HPDE6-E6E7 (cell line): ENCODE results near the gene COL11A1.
"Not testable (repeated sequence)": the region's sequence is repeated elsewhere in the genome, so short reads cannot be mapped to it uniquely, and the experiment has no call there.

Source experiments
- DNase-seq: peaks from one replicate; pipeline ENCODE4 v3.0.0; 2011; ENCODE audit warnings: missing footprints; ENCODE audit errors: extremely low spot score

COL11A1 gene

DNA sequence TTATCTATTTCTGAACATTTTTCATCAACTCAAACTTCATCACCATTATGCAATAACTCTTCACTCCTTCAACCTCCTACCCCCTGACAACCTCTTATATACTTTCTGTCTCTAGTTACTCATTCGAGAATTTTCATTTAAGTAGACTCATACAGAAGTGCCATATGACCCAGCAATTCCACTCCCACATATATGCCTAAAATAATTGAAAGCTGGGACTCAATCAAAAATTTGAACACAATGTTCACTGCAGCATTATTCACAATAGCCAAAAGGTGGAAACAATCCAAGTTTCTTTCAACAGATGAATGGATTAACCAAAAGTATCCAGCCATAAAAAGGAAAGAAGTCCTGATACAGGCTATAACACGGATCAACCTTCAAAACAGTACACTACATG, 24.1 kb downstream of the COL11A1 start:
- DNase-seq, result no peak

DNA sequence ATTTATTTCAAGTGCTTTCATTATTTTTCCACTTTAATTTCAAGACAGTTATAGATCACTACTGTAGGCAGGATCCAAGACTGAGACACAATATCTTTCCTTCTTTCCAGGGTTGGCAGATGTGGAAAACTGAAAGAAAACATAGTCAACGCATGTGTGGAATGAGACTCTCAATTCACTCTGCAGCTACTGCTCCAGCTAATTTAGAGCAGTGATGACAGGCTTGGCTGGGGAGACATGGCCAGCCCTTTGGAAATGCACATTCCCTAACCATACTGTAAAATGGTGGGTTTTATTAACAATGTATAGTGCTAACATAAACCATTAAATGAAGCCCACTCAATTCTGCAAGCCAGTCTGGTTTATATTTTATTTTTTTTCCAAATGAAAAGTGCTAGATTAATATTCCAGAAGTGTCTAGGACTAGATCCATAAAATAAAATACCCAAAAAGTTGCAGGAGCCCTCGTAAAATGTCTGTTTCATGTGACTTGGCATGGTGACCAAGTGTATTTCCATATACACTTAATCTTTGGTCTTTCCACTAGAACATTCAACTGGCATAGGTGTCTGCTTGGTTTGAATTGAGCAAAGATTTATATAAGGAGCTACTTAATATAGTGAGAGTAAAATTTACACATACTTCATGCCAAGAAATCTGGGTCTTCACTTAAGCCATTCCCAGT, 32.9 kb downstream of the COL11A1 start:
- DNase-seq, result no peak

DNA sequence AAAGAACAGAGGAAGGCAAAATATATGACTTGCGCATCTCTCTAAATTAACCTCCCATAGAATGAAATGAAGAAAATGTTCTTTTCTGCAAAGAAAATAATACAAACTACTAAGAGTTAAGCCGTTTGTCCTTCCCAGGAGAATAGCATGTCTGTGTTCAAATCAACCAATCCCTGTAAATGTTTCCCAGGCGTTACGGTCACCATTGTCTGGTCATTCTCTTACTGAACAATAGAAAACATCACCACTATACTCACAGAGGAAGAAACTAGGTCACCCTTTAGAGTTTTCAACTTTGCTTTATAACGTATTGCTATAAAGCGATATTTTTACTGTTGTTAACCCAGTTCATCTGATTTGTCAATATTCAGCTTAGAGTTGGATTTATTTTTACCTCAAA, 34.1 kb downstream of the COL11A1 start:
- DNase-seq, result no peak

DNA sequence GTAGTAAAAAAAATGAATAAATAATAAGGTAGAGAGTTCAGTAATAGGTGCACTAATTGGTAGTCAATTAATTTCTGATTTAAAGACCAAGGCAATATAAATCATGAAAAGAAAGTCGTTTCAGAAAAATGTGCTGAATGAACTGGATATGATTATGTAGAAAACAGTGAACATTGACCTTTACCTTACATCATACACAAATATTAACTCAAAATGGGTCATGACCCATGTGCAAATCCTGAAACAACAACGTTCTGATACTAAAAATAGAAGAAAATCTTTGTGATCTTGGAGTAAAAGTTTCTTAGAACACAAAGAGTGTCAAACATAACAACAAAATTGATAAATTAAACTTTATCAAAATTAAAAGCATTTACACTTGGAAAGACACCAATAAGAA, 39.1 kb downstream of the COL11A1 start:
- no peak for DNase-seq

DNA sequence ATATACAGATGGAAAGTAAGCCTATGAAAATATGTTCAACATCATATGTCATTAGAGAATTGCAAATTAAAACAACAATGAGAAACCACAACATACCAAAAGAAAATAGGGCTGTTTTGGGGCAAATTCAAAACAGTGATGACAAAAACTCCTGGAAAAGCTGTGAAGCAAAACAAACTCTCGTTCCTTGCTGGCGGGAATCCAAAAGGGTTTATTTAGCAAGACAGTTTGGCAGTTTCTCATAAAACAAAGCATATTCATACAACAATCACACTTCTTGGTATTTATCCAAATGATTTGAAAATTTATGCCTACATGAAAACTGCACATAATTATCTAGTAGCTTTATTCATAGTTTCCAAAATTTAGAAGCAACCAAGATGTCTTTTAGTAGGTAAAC, 44.4 kb downstream of the COL11A1 start:
- no peak for DNase-seq

DNA sequence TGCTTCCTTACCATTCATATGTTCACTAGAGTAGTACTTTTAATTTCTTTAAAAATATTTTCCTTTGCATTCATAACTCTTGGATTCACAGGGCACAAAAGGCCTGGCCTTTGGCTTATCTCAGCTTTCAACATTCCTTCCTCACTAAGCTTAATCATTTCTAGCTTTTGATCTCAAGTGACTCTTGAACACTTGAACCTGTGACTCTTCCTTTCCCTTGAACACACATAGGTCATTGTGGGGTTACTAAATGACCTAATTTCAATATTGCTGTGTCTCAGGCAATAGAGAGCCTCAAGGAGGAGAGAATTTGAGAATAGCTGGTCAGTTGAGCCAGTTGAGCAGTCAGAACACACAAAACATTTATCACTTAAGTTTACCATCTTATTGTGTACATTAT, 49.9 kb downstream of the COL11A1 start:
- DNase-seq, result no peak

DNA sequence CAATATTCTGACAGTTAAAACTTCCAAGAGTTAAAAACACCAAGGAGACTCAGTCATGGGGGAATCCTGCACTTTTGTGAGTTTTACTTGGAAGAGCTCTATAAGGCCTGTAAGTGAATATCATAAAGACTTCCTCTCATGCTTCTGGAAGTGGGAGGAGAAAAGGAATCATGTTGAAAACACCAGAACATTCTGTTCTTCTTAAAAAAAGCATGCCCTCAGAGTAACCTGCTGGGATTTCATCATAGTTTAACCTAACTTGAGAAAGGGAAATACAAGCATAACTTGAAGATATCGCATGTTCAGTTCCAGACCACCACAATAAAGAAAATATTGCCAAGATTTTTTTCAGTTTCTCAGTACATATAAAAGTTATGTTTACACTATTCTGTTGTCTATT, 51.9 kb downstream of the COL11A1 start:
- DNase-seq, result no peak

DNA sequence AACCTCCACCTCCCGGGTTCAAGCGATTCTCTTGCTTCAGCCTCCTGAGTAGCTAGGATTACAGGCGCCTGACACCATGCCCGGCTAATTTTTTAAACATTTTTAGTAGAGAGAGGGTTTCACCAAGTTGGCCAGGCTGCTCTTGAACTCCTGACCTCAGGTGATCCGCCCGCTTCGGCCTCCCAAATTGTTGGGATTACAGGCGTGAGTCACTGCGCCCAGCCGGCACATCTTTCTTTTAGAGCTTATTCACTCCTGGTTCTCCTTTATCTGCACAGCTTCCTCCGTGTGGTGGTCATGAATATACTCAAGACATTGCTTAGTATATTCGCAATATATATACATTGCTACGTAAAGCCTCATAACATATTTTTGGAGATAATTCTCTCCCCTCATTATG, 80.2 kb downstream of the COL11A1 start:
- DNase-seq, result not testable (repeated sequence)

DNA sequence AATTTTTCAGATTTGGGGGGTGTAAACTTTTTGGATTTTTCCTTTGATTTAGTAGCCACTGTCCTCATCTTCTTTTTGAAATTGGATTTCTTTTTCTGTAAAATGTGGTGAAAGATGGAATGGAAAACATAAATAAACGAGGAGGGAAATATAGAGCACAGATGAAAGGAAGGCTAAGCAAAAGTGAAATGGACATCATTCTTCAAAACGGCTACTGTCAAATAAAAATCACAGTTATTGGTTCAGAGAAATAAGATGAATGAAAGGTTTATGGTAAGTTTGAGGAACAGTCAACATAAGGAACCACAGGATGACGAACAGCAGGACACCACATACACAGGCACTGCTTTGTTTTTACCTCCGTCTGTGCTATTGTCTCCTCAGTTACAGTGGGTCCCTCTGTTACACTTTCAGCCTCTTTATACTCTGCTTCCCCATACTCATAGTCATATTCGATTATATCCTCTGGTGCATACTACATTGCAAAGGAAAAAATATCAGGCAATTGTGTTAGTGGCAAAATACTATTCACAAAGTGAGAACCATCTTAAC, 82.4 kb downstream of the COL11A1 start:
- DNase-seq, result no peak

DNA sequence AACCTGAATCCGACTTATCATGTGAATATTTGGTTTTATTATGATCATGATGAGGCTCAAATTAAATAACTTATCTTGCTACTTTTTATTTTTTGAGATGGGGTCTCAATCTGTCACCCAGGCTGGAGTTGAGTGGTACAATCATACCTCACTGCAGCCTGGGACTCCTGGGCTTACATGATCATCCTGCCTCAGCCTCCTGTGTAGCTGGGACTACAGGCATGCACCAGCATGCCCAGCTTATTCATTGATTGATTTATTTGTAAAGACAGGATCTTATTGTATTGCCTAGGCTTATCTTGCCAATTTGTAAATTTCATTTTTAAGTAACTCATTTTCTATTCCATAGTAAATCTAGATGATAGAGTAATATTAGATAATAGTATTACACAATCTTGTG, 84.3 kb downstream of the COL11A1 start:
- DNase-seq, result no peak

DNA sequence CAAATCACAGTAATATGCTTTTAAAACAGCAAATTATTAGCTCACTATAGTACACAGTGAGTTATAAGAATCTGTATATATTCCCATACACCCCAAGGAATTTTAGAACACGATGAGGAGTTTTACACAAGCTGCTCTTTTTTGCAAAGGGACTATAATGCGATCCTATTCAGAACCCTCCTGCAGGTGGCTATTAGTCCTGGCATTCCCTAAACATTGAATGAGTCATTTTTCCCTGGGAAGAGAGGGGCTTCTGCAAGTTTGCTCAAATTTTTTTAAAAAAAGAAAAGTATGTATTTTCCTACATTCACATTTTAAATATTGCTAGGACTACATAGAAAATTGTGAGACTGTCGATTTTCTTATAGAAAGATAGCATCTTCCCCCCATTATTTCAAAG, 106.3 kb downstream of the COL11A1 start:
- no peak for DNase-seq

DNA sequence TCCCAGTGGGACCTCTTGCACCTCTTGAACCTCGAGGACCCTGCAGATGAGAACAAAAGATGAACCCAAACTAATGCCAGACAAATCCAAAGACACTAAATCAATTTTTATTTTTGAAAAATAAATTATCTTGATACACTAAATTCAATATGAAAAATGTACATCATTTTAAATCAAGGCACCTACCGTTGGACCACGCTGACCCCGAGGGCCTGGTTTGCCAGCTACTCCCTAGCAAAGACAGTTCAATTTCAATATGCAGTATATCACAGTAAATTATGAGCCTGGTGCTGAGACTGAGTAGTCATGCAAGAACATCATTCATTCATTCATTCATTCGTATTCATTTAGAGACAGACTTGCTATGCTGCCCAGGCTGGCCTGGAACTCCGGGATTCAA, 129.4 kb downstream of the COL11A1 start:
- no peak for DNase-seq

DNA sequence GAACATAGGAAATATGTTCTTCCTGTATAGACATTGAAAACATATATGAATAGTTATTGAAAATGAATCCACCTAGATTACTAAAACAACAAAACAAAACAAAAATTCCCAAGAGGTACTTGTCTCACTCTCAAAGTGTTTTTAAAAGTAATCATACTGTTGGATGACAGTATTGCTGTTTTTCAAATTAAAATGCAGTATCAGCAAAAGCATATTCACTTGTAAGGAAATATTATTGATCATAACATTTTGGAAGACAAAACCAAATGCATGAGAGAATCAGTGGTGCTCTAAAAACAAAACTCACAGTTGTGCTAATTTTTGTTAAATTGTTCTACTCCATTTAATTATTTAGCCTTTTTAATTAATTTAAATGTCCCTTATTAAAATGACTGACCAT, 131.0 kb downstream of the COL11A1 start:
- no peak for DNase-seq

DNA sequence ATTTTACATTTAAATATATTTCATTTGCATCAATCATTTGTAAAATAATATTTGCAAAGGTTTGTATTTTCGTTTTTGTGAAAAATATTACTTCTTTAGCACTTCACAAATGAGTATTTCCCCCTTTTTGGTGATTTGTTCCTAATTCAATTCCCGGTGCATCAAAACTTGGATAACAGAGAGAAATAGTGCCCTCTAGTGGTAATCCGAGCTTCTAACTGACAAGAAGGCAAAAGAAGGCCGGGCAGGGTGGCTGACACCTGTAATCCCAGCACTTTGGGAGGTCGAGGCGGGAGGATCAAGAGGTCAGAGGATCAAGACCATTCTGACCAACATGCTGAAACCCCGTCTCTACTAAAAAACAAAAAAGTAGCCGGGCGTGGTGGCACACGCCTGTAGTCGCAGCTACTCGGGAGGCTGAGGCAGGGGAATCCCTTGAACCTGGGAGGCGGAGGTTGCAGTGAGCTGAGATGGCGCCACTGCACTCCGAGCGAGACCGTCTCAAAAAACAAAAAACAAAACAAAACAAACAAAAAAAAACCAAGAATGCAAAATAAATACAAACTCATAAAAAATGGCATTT, 137.7 kb downstream of the COL11A1 start:
- peak; percentile 6 for DNase-seq

DNA sequence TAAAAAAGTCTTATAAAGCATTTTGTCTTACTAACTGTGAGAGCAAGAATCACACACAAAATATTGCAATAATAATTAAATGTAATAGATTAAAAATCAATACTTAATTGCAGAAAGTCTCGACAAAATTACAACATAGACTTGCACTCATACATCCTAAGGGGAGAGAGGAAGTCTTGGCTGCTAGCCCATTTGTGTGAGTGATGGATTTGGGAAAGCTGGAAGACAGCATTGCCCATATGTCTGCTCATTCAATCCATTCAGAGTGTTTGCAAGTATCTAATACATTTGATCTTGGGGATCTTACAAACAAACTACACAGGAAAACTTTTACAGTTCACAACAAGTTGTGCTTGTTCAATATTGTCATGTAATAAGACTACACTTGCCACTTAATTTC, 140.5 kb downstream of the COL11A1 start:
- DNase-seq, result no peak

DNA sequence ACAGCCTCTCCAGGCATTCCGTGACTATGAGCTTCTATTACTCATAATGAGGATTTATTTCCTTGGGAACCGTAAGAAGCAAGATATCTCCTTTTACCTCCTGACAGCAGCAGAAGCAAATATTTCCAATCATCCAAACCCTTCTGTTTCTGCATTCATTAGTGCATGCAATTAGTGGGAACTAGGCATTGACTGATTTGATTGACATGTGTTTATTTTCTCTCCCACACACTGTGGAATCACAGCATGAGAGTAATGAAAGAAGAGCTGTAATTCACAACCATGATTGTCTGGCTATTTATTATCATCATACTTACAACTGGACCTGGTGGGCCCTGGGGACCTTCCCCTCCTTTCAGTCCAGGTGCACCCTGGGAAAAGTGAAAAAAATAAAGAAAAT, 146.8 kb downstream of the COL11A1 start:
- DNase-seq, result no peak

DNA sequence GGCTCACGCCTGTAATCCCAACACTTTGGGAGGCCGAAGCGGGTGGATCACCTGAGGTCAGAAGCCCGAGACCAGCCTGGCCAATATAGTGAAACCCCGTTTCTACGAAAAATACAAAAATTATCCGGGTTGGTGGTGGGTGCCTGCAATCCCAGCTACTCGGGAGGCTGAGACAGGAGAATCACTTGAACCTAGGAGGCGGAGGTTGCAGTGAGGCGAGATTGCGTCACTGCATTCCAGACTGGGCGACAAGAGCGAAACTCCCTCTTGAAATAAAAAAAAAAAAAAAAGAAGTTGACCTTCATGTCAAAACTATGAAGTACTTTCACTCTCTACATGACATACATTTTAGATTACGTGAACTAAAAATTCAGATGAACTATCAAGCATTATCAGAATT, 153.7 kb downstream of the COL11A1 start:
- DNase-seq, result no peak

DNA sequence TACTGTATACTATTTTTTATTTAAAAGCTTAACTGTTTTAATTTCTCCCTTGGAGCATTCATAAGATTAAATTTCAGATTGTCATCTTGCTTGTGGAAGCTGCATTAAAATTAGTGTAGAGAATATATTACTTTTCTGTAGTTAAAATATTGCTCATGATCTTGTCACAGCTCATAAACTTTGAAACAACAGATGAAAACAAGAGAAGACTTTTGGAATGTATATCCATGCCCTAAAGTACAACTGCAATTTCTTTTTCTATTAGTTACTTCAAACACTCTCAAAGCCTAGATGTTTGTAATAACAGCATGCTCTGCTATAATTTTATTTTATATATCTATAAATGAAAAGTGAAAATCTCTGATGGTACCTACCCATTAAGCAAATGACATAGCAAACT, 155.9 kb downstream of the COL11A1 start:
- DNase-seq, result no peak

DNA sequence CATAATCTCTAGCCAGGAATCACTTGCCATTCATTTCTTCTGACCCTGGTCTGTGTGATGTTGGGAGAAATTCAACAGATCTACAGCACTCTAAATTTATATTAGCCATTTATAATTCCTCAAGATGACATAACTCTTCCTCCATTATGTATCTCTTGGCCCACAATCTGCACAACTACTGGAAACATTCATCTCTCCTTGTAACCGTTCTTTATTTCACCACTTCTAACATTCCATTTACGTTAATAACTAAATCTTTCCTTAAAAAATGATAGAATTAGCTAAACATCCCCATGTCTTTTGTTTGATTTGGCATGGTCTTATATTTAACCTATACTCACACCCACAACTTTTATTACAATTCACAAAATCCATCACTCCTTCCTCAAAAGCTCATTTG, 166.0 kb downstream of the COL11A1 start:
- DNase-seq, result no peak

DNA sequence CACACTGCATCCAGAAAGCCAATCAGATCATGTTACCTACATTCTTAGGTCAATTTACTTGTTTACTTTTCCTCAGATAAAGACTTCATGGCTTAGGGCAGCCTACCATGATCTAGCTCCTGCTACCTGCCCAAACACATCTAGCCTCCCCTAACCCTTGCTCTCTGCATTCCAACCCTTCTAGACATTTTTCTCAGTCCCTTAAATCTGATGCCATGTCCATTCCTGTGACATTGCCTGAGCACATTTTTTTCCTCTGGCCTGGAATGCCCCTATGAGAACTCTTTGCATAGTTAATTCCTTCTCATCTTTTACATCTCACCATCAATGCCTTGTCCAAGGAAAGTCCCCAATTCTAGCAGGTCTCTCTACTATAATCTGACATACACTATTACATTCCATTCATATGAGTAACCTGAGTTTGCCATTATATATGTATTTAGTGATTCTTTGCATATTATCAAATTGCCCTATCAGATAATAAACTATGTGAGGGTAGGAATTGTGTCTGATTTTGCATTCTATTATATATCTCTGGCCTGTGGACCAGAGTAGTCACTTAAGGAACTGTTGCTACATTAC, 166.9 kb downstream of the COL11A1 start:
- DNase-seq, result no peak

DNA sequence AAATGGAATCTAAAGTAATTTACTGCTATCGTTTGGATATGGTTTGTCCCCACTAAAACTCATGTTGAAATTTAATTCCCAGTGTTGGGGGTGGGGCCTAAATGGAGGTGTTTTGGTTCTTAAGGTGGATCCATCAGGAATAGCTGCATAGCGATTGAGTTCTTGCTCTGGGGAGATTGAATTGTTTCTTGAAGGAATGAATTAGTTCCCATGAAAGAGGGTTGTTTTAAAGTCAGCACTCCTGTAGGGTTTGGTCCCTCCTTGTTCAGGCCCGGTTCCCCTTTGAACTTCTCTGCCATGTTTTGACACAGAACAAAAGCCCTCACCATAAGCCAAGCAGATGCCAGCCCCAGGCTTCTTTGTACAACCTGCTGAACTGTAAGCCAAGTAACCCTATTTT, 170.9 kb downstream of the COL11A1 start:
- DNase-seq, result no peak

DNA sequence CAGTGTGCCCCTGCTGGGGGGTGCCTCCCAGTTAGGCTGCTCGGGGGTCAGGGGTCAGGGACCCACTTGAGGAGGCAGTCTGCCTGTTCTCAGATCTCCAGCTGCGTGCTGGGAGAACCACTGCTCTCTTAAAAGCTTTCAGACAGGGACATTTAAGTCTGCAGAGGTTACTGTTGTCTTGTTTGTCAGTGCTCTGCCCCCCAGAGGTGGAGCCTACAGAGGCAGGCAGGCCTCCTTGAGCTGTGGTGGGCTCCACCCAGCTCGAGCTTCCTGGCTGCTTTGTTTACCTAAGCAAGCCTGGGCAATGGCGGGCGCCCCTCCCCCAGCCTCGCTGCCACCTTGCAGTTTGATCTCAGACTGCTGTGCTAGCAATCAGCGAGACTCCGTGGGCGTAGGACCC, 175.0 kb downstream of the COL11A1 start:
- DNase-seq, result not testable (repeated sequence)

DNA sequence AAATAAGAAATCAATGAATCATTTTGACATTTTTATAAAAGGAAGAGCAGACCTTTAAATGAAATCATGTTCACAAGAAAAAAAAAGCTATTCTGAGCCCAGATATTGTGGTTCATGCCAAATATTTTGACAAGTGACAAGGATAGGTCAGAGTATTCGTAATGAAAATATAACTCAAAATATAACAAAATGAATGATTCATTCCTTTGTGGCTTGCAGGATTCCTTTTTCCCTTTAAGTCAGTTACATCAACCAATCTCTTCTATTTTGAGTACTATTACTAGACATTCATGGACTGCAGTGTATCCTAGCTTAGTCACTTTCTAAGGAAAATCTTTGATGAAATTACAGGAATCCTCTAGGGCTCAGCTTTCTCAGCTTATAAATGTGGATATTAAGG, 188.7 kb downstream of the COL11A1 start:
- no peak for DNase-seq
